SK-N-MC (cell line): ENCODE data around the gene NADSYN1.

Source experiments
- EZH2 ChIP-seq: fragments of 200-600 bp; sonication (generic); IDR thresholded peaks from one replicate; pipeline ENCODE4 v1.6.1; 2017; ENCODE audit warnings: antibody characterized with exemption
- FOXP2 ChIP-seq: optimal IDR thresholded peaks from 2 replicates; pipeline ENCODE3; 2011; ENCODE audit warnings: mild to moderate bottlenecking, moderate library complexity; ENCODE audit not compliant: insufficient read depth; ENCODE audit errors: extremely low read length, control extremely low read depth
- POLR2AphosphoS5 ChIP-seq: IDR thresholded peaks from 2 replicates; pipeline ENCODE4 v1.6.1; 2012; ENCODE audit warnings: mild to moderate bottlenecking, low read depth, low read length, borderline replicate concordance

DNA sequence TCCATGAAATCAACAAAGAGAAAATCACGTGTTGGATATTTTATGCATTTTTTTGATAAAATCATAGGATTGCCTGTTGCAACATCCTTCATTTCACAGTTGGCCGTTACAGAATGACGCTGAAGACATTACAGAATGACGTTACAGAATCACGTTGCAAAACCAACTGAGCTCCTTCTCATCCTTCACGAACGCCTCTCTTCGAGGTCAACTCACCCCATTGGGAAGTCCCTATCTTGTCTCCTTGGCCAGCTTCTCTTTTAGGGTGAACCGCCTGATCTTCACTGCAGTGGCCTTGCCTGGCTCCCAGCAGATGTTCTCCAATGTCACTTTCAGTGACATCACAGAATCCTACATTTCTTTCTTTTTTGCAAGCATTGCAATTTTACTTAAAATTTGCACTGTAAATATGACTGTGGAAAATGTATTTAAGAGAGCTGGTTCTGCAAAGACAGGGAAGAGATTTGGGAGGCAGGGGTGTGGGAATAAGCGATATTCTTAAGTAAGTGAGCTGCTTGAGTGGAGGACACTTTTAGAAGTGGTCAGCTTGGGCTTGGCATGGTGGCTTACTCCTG is 79.1 kb downstream of the NADSYN1 start:
- no peak for TF ChIP-seq EZH2
- no peak for TF ChIP-seq POLR2AphosphoS5
- no peak for TF ChIP-seq FOXP2
